Activated CD4-positive, alpha-beta T cell treated with anti-CD3 and anti-CD28 coated beads for 1 hour (primary cell): ENCODE measurements around the gene SLC13A5.
"Not testable (repeated sequence)": the region's sequence is repeated elsewhere in the genome, so short reads cannot be mapped to it uniquely, and the experiment has no call there.

Experiments used
- DNase-seq: peaks from one replicate; pipeline ENCODE4 v3.0.0-alpha.2; 2020

Gene SLC13A5

DNA sequence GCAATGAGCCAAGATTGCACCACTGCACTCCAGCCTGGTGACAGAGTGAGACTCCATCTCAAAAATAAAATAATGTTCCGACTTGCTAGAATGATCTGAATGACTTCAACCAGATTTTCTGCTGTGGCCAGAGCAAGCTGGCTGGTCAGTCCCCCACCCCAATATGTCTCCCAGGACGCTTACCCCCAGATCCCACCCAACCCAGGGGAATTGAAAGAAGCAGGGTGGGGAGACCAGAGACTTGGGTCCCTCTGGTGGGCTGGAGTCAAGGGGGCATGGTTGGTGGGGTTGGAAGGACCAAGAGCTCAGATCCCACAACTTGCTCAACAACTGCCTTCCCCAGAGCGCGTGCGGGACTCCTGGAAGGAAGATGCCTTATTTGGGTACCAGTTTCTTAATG lies 54.8 kb downstream of the SLC13A5 start:
- not testable (repeated sequence) for DNase-seq

DNA sequence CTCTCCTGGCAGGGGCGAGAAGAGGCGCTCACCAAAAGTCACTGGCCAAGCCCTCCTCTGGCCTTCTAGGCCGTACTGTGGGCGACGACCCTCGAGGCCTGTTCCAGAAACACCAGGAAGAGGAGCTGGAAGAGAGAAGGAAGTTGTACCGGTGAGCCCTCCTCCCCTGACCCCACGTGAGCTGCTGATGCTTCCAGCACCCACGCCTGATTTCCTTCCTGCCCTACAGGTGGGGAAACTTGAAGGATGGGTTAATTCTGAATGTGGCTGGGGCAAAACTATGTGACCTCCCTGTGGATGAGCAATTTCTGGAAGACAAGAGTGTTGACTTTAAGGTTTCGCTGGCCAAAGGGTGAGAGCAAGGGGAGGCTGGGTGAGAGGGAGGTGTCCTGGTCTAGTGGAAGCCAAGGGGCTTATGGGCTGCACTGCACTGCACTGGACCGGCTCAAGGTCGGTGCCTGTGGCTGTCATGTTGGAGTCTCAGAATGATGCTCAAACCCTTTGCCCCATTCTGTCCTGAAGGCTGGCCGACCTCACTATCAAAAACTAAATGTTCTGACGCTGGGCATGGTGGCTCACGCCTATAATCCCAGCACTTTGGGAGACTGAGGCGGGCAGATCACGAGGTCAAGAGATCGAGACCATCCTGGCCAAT lies 55.4 kb downstream of the SLC13A5 start:
- DNase-seq, result no peak

DNA sequence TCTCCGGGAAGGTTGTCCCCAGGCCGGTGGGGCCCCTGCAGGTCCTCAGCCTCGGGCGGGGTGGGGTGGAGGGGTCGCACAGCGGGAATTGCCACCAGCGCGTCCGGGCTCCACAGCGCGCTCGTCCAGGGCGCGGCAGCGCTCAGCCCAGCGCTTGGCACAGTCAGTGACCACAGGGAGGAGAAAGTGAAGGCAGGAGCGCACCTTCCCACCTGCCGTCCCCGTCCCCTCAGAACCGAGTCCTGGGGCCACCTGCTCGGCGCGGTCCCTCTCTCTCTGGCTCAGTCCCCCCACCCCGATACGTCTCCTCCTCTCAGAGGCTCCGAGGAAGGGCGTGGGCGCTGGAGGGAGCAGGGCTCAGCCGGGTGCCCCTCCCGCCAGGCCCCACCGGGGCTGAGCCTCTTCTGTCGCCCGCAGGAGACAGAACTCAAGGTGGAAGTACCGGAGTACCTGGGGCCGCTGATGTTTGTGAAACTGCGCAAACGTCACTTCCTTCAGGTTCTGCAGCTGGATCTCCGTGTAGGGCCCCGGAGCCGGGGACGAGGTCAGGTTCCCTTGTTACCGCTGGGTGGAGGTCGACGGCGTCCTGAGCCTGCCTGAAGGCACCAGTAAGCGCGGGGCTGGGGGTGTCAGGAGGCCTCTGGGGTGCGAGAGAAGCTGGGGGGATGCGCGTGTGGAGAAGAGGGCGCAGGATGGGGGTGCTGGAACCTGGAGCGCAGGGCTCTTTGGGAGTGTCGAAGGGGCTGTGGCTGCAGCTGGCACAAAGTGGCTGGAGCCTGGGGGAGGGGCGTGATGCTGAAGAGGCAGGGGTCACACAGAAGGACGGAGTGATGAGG lies 56.2 kb downstream of the SLC13A5 start:
- peak; percentile 46 for DNase-seq

DNA sequence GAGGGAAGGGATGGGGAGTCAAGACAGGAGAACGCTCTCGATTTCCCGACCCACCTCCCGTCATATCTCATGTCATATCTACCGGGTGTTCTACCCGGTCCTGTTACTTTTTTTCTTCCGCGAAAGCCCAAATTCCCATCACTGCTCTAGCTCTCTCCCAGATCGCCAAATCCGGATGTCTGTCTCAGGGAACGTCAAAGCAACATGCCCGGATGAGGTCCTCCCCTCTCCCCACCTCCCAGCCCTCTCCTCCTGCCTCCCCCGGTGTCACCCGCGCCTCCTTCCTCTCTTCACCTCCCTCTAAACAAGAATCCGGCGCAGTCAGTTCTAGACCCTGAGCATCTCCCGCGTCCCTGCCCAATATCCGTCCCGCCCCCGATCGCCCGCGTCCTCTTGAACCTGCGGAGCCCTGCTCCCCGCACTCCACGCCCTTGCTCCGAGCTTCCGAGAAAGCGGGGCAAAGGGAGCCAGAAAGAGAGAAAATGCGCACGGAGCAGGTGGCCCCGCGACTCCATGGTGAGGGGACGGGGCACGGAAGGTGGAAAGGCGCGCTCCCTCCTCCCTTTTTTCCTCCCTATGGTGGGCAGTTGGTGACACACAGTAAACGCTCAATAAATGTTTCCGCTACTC lies 57.3 kb downstream of the SLC13A5 start:
- not testable (repeated sequence) for DNase-seq

DNA sequence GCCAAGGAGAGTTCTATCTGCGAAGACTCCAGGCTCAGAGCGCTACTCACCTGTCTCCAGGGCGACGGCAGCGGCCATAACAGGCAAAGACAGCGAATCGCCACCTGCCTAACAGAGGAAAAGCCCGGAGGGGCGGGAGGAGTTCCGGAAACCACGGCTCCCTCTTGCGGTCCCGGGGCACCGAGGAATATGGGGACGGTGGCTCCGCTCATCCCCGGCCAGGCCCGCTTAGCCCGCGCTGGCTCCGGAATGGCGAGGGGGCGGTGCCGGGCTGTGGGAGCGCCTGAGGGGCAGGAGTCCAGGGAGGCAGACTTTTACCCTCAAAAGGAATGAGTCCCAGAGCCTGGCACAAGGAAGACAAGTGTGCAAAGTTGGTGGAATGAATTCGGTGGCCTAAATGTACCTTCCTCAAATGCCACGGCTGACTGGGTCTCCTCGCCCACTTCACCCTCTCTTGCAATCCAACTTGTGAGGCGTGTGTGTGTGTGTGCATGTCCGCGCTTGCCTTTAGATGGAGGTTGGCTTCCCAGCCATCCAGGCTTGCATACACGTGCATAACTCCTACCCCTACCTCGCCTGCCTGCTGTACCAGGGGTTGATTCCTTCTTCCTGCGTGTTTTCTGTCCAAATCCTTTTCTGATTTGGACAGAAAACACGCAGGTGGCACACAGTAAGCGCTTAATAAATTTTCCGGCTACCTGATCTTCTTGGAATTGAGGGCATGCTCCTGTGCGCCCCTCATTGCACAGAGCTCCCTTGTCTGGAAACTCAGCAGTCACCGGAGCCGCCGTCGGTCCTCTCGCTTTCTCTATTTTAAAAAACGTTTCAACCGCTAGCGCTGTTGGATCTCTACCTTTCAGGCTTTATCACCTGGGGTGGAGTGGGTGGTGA lies 58.1 kb downstream of the SLC13A5 start:
- no peak for DNase-seq

DNA sequence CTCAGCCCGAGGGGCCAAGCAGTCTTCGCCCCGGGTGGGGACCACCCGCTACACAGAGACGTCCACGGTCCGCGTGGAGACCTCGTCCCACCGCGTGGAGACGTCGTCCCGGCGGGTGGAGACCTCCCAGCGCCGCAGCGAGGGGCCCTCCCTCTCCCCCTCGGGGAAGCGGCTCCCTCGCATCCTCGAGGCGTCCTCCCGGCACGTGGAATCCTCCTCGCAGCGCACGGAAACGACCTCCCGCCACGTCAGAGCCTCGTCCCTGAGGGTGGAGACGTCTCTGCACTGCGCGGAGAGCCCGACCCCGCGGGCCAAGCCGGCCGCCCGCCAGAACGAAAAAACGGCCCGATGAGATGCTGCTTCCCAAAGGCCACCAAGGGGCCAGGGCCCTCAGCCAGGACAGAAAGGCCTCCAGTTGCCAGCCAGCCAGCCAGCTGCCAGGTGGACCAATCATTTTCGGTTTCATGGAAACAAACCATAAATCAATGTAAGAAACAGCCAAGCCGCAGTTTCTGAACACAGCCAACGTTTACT lies 61.2 kb downstream of the SLC13A5 start:
- DNase-seq, result no peak

DNA sequence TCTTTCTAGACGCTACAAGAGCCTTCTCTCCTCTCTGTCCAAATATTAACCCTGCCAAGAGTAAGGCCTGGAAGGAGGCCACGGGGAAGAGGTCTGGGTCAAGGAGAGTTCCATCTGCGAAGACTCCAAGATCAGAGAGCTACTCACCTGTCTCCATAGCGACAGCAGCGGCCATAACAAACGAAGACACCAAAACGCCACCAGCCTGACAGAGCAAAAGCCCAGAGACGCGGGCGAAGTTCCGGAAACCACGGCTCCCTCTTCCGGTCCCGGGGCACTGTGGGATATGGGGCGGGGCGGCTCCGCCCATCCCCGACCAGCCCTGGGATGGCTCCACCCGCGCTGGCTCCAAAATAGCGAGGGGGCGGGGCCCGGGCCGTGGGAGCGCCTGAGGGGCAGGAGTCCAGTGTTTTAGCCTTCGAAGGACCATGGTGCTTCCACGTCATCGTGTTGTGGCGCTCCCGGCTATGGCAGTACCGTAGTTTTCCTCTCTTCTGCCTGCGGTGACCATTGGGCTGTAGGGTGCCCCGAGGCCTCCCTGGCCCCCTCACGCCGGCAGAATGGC lies 61.7 kb downstream of the SLC13A5 start, which contains the start of the genes C17orf100 and MED31:
TSS of gene C17orf100 (plus strand) at position 409 of the 565 bp plus-strand sequence. CDS start at position 561, 152 bp downstream.
TSS of gene MED31 (minus strand) at position 252 of the 565 bp plus-strand sequence. CDS start at position 175, 77 bp downstream.
- DNase-seq, result peak; percentile 89

DNA sequence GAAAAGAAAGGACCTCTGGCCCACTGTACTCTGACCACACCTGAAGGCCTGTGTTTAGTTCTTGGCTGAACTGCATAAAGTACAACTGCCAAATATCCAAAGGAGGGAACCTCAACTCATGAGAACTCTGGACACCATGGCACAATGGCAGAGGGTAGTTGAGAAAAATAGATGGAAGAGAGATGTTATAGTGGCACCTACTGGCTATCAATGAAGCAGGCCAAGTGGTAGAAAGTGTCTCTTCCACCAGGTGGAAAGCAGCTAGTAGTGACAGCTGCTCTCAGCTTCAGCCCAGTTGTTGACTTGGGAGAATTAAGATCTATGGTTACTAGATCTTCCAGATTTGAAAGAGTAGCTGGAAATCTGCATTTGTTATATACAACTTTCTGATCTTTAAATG lies 65.0 kb downstream of the SLC13A5 start:
- no peak for DNase-seq

DNA sequence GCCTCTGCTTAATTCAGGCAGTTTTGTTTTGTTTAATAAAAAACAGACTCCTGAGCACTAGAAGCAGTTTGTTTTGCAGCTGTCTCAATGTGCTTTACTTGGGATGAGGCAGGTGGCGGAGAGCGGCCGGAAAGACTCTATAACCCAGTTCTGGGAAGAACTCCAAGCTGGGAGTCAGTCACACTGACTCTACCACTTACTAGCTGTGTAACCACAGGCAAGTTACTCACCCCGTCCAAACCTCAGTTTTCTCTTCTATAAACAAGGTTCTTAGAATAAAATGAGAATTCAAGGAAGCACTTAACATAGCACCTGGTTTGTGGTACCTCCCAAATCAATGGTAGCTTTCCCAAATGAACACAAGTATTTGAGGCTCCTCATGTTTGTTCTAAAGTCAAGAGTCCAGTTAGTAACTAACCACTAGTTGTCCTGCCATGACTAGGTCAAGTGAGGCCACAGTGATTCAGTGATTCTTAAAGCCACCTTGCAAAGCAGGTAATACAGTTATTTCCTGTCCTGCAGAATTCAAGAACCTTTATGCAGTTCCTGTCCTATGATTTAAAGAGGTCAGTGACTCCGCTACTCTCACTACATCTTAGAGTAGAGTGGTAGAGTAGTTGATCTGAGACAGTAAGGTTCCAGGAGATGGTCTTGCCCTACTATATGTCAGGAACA lies 69.6 kb downstream of the SLC13A5 start:
- DNase-seq, result no peak

DNA sequence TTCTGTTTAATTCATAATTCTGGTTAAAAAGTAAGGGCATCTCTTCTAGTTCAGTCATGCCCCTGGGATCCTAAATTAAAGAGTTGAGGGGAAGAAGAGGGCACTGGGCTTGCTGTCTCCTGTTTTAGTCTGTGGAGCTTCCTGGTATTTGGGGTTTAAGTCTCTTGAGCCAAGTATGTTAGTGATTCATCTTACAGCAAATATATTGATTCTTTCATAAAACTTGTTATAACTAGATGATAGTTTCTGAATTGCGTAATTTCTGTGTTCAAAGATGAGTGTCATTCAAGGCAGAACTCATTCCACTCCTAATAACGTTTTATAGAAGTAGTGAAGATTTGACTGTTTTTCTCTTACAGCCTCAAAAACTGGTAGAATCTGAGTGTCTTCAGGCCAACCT lies 70.6 kb downstream of the SLC13A5 start:
- DNase-seq, result no peak

DNA sequence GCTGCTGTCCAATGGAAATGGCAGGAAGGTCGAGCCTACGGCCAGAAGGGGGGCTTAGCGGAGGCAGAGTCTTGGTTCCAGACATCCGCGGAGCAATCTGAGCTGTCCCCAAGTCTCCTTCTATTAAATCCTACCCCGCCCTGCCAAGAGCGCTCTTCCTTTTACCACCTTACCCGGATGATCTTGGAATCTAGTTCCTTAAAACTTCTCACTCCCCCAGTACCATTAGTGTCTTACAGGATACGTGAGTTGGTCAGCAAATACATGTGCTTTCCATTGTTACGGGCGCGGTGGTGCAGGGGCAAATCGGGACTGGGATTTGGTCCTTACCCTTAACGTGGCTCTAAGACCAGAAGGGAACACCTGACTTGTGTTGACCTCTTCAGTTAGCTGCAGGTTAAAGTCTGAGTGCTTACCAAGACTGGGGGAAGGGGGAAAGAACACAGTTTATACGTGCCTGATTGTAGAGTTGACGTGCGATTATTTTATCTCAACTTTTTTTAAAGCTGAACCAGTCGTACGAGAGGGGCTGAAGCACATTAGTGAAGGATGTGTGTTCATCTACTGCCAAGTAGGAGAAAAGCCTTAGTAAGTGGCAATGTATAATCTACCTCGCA lies 71.8 kb downstream of the SLC13A5 start:
- DNase-seq, result no peak

DNA sequence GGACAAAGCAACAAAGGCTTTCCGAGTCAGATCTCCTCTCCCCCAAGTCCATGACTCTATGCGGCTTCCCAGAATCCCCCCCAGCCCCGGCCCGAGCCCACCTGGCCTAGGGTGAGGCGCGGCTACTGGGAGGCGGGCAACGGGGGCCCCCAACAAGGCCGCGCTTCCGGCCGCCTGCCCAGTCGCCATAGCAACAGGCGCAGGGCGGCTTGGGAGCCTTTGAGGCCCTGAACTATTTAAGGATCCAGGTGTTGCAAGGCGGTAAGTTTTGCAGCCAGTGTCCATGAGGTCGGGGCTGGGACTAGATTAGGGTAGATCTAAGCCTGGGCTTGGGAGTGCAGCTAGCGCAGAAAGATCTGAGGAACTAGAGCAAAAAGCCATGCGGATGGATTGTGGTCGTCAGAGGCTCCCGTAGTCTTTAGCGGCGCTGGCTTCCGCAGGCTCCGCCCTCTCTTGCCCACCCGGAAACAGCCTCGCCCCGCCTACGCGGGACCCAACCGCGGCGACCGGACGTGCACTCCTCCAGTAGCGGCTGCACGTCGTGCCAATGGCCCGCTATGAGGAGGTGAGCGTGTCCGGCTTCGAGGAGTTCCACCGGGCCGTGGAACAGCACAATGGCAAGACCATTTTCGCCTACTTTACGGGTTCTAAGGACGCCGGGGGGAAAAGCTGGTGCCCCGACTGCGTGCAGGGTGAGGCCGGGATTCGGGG lies 72.5 kb downstream of the SLC13A5 start, which contains the start of the genes KIAA0753 and TXNDC17:
TSS of gene KIAA0753 (minus strand) at position 176 of the 711 bp plus-strand sequence. CDS start 5,608 bp downstream, outside the sequence.
TSS of gene TXNDC17 (plus strand) at position 525 of the 711 bp plus-strand sequence. CDS start at position 548, 23 bp downstream.
- DNase-seq, result peak; percentile 76

DNA sequence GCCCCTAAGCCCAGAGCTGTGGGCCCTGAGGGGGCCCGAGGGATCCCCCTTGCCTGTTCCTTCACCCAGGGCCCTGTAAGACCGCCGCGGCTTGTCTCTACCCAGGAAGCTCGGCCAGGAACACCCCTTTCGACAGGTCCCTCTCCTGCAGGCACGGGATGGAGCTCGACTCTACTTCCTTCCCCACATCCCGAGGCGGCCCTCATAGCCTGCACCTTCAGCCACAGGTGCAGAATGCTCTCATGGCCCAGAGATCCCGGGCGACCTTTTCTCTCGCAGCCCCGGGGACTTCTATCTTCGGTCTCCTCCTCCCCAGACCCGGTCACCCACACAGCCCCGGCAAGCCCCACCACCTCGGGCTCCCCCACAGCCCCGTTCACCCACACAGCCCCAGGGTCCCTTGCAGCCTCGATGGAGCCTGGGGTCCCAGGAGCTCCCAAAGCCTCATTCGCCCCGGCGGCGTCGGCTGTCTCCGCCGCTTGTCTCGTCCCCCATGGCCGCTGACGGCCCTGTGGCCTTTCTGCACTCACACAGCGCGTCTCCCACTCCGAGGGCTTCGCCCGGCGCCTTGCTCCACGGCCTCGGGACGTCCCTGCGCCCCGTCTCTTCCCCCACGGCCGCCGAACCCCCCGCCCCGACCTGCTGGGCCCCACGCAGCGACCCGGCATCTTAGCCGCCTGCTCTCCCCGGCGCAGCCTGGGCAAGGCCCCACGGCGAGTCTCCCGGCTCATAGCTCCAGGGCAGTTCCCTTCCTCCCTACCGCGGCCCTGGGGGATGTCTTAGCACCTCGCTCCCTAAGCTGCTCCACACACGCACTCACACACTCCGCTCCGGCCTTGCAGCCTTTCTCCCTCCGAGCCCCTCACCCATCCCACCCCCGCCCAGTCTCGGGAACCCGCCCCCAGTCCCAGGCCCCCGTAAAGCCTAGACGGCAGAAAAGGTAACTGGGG lies 73.3 kb downstream of the SLC13A5 start:
- DNase-seq, result no peak

DNA sequence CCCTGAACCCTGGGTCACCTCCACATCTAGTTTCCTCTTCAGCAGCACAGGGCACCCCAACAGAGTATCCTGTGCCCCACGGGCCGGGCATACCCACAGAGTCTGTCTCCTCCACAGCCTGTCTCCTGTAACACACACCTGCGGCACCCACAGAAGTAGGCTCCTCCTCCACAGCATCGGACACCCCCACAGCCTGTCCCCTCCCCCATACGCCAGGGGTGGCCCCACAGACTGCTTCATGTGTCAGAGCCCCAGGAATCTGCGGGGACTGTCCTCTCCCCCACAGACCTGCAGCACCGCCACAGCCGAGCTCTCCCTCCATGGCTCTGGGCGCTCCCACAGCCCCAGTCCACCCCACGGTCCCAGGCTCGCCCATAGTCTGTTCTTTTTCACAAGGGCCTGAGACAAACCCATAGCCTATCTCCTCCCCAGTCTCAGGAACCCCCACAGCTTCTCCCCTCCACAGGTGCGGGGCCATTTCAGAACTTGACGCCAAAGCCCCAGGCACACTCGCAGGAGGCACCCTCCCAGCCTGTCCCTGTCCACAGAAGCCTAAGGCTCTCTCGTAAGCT lies 74.1 kb downstream of the SLC13A5 start:
- DNase-seq, result no peak

DNA sequence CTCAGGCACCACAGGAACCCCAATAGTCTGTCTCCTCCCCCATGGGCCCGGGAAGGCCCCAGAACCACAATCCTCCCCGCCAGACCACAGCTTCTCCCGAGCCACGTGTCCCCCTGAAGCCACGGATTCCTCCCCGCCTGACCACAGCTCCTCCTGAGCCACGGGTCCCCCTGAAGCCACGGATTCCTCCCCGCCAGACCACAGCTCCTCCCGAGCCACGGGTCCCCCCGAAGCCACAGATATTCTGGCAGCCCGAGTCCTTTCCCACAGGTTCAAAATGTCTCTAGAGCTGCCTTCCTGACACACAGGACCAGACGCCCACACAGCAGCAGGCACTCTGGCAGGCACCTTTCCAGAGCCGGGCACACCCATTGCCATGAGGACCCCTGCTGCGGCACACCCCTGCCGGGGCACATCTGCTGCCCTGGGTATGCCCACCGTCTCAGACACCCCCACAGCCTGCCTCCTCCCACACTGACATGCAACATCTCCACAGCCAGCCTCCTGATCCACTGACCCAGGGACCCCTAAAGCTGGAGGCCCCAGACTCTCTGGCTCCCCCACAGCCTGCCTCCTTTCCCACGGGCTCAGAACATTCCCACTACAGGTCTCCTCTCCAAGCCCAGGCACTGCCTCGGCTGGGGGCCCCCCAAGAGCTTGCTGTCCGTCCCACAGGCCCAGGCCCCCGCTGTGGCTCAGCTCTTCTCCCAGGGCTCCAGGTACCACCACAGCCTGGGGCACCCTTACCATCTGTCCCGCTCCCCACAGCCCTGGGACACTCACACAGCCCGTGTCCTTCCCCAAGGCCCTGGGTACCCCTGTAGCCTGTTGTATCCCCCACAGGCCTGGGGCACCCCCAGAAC lies 74.9 kb downstream of the SLC13A5 start:
- no peak for DNase-seq

DNA sequence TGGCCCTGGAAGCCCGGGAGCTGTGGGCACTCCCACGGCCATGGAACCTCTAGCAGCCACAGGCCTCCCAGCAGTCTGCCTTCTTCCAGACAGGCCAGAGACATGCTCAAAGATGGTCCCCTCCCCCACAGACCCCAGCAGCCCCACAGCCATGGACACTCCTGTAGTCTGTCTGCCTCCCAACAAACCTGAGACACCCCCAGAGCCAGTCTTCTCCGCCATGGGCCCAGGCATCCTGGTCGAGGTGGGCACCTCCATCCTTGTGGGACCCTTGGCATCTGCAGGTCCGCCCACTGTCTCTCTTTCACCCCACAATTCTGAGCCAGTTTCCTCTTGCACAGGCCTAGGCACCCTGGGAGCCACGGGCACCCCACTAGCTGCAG lies 75.7 kb downstream of the SLC13A5 start:
- DNase-seq, result no peak
